ENCODE results near the gene TBC1D22A.

Gene TBC1D22A

DNA sequence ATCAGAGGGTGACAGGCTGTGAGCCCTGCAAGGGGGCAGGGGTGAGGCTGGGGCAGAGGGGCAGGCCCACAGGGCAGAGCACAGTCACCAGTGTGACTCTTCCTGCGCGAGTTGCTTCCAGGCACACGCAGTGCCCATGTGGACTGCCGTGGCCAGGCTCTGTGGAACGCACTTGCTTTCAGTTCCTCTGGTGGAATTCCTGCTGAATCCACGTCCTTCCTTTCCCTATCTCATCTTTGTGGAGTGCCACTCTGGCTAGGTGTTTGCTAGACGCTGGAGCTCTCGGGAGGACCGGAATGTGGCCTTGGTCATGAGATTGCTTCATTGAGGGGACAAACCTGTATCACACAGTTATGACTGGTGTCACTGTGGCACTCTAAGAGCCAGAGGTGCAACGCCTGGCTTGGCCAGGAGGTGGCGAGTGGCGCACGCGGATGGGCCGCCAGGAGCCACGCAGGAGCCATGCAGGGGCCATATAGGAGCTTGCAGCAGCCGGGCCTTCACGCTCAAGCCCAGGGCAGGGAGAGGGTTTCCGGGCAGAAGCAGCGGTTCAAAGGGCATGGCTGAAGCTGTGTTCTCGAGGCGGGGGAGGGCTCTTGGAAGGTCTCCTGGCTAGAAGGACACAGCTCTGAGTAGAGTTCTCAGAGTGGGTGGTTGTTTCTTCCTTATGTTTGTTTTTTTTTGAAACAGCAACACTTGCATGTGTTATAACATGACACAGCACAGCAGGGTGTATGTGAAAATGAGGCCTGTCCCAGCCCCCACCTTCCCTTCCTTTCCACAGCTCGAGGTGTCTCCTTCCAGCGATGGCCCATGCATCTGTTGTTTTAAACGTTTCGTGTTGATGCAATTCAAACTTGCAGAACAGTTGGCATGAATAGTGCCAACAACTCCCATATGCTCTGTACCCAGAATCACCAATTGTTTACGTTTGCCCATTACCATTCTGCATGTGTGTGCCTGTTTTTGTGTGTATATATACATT lies 36.2 kb downstream of the TBC1D22A start:
- Histone ChIP-seq H3K27me3 (ENCODE audit: insufficient read depth, poor library complexity, severe bottlenecking) (no peaks in the 10 kb centered on the region), H3K27ac (ENCODE audit: poor library complexity, severe bottlenecking) (no peak overlapping the region), H3K36me3 (ENCODE audit: low read depth) (peaks cover 35% of the 10 kb centered on the region), H3K4me1 (ENCODE audit: insufficient read depth, poor library complexity, severe bottlenecking) (no peaks in the 10 kb centered on the region), H3K9me3 (ENCODE audit: severe bottlenecking) (no peaks in the 10 kb centered on the region), H3K4me3 (ENCODE audit: severe bottlenecking) (no peak overlapping the region)
- DNase-seq (ENCODE audit: low spot score) (no peak), ATAC-seq (ENCODE audit: low read depth) (peak; percentile 56; the same call in 2 of the 3 replicates)
- TF ChIP-seq, protein P1, sequence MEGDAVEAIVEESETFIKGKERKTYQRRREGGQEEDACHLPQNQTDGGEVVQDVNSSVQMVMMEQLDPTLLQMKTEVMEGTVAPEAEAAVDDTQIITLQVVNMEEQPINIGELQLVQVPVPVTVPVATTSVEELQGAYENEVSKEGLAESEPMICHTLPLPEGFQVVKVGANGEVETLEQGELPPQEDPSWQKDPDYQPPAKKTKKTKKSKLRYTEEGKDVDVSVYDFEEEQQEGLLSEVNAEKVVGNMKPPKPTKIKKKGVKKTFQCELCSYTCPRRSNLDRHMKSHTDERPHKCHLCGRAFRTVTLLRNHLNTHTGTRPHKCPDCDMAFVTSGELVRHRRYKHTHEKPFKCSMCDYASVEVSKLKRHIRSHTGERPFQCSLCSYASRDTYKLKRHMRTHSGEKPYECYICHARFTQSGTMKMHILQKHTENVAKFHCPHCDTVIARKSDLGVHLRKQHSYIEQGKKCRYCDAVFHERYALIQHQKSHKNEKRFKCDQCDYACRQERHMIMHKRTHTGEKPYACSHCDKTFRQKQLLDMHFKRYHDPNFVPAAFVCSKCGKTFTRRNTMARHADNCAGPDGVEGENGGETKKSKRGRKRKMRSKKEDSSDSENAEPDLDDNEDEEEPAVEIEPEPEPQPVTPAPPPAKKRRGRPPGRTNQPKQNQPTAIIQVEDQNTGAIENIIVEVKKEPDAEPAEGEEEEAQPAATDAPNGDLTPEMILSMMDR (IDR thresholded peaks at IDR 0.05; ENCODE audit: poor library complexity, severe bottlenecking) = peak; percentile 75

DNA sequence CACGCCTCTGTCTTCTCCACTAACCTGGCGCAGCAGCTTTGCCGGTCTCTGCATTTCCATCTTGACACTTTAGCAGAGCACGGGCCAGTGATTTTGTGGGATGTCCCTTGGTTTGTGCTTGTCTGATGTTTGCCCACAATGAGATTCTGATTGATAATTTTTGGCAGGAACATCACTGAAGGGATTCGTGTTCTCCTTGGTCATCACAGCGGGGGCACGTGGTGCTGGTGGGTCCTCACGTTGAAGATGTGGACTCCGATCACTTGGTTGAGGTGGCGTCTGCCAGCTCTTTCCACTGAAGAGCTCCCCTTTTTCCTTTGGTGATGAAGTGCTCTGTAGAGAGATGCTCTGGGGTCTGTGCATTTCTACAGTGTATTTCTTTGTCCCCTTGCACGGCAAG lies 37.2 kb downstream of the TBC1D22A start:
- no peak for DNase-seq (ENCODE audit: low spot score)
- Histone ChIP-seq H3K36me3 (ENCODE audit: low read depth) (peaks cover 34% of the 10 kb centered on the region), H3K4me3 (ENCODE audit: severe bottlenecking) (no peak overlapping the region), H3K4me1 (ENCODE audit: insufficient read depth, poor library complexity, severe bottlenecking) (no peaks in the 10 kb centered on the region), H3K27ac (ENCODE audit: poor library complexity, severe bottlenecking) (no peak overlapping the region), H3K27me3 (ENCODE audit: insufficient read depth, poor library complexity, severe bottlenecking) (no peaks in the 10 kb centered on the region), H3K9me3 (ENCODE audit: severe bottlenecking) (no peaks in the 10 kb centered on the region)
- TF ChIP-seq, protein P1 (IDR thresholded peaks at IDR 0.05; ENCODE audit: poor library complexity, severe bottlenecking) = no peak
- ATAC-seq (ENCODE audit: low read depth) = no peak

DNA sequence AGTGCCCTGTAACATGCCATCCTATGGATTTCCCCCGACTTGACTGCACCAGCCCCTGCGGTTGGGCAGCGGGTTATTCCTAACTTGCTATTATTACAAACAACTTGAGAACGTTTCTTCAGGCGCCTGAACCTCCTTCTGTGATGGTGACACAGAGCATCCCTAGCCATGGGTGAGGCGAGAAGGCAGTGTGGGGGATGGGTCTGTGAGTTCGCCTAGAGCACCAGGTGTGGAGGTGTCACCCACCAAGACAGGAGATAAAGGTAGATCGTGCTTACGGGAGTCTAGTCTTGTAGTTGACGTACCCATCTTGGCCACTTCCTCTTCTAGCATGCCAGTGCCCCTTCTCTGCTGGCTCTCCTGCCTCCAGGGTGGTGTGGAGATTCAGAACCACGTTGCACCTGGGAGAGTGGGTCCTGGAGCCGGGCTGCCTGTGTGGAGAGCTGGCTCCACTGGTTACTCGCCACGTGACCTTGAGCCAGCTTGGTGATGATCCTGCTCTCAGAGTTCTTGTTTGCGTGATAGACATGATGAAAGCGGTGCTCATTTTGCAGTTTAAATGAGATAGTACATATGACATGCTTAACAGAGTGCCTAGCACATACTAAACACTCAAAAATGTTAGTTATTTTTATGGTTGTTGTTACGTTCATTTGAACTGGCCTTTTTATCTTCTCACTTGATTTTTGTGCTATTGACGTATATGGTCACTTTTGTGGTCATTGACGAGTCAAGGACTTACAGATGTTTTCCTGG lies 37.8 kb downstream of the TBC1D22A start:
- Histone ChIP-seq H3K4me3 (ENCODE audit: severe bottlenecking) (no peak overlapping the region), H3K27ac (ENCODE audit: poor library complexity, severe bottlenecking) (no peak overlapping the region), H3K9me3 (ENCODE audit: severe bottlenecking) (no peaks in the 10 kb centered on the region), H3K4me1 (ENCODE audit: insufficient read depth, poor library complexity, severe bottlenecking) (no peaks in the 10 kb centered on the region), H3K36me3 (ENCODE audit: low read depth) (peaks cover 34% of the 10 kb centered on the region), H3K27me3 (ENCODE audit: insufficient read depth, poor library complexity, severe bottlenecking) (no peaks in the 10 kb centered on the region)
- no peak for DNase-seq (ENCODE audit: low spot score)
- ATAC-seq (ENCODE audit: low read depth) = no peak
- TF ChIP-seq, protein P1 (IDR thresholded peaks at IDR 0.05; ENCODE audit: poor library complexity, severe bottlenecking) = no peak

DNA sequence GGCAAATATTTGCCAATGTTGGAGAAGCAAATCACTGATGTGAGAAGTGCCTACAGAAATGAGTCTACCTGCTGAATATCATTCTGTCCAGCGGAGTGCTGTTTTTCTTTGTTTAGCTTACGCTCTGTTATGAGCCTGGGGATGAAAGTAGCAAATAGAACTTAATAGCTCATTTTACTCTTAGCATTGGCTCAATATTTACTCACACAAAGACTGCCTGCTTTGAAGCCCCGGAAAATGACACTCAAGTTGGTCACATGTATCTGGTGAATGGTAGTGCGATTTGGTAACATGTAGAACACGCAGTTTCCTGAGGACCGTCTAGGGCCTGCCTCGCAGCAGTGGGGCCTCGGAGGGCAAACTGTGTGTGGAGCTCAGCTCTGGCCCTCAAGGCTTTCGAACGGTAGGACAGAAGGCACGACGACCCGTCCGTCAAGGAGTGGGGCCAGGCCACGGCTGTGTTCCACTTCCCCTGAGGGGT lies 38.9 kb downstream of the TBC1D22A start:
- Histone ChIP-seq H3K36me3 (ENCODE audit: low read depth) (peaks cover 34% of the 10 kb centered on the region), H3K4me1 (ENCODE audit: insufficient read depth, poor library complexity, severe bottlenecking) (no peaks in the 10 kb centered on the region), H3K27ac (ENCODE audit: poor library complexity, severe bottlenecking) (no peak overlapping the region), H3K9me3 (ENCODE audit: severe bottlenecking) (no peaks in the 10 kb centered on the region), H3K4me3 (ENCODE audit: severe bottlenecking) (no peak overlapping the region), H3K27me3 (ENCODE audit: insufficient read depth, poor library complexity, severe bottlenecking) (no peaks in the 10 kb centered on the region)
- ATAC-seq (ENCODE audit: low read depth) (no peak), DNase-seq (ENCODE audit: low spot score) (no peak)
- TF ChIP-seq, protein P1 (IDR thresholded peaks at IDR 0.05; ENCODE audit: poor library complexity, severe bottlenecking) = no peak

Measured in RWPE2 (cell line).